Smooth muscle cell (in vitro differentiated cells): ENCODE data around the gene RAB3GAP1. TPM values are rescaled to one million over a fixed set of nuclear protein-coding genes. Genes with fewer than 3 reads are reported as not detected.

Source experiments
- DNase-seq: peaks from one replicate; lab custom pipeline; 2025; ENCODE audit not compliant: unreplicated experiment; lab: John Stamatoyannopoulos, UW
- H2AFZ ChIP-seq: fragments of 200-600 bp; sonication (generic); 2 replicates; pipeline ENCODE4 v1.6.0; 2016; ENCODE audit warnings: antibody characterized with exemption, low read depth, mild to moderate bottlenecking
- H3F3A ChIP-seq: fragments of 200-600 bp; sonication (generic); 2 replicates; pipeline ENCODE4 v1.6.0; 2017; ENCODE audit warnings: antibody characterized with exemption, low read depth
- H3K27ac ChIP-seq: fragments of 200-600 bp; sonication (generic); 2 replicates; pipeline ENCODE4 v1.5.1; 2016; ENCODE audit warnings: low read depth, mild to moderate bottlenecking
- H3K27me3 ChIP-seq: fragments of 200-600 bp; sonication (generic); 2 replicates; pipeline ENCODE4 v1.6.1; 2016; ENCODE audit warnings: low read depth, mild to moderate bottlenecking
- H3K36me3 ChIP-seq: fragments of 200-600 bp; sonication (generic); 2 replicates; pipeline ENCODE4 v1.5.1; 2016; ENCODE audit warnings: low read depth
- H3K4me1 ChIP-seq: fragments of 200-600 bp; sonication (generic); 2 replicates; pipeline ENCODE4 v1.5.1; 2016; ENCODE audit warnings: low read depth
- H3K4me2 ChIP-seq: fragments of 200-600 bp; sonication (generic); 2 replicates; pipeline ENCODE4 v1.6.0; 2016; ENCODE audit warnings: mild to moderate bottlenecking
- H3K4me3 ChIP-seq: fragments of 200-600 bp; sonication (generic); 2 replicates; pipeline ENCODE4 v1.5.1; 2016; ENCODE audit warnings: mild to moderate bottlenecking
- H3K79me2 ChIP-seq: fragments of 200-600 bp; sonication (generic); 2 replicates; pipeline ENCODE4 v1.6.0; 2016; ENCODE audit warnings: low read depth, mild to moderate bottlenecking
- H3K9ac ChIP-seq: fragments of 200-600 bp; sonication (generic); 2 replicates; pipeline ENCODE4 v1.6.0; 2016; ENCODE audit warnings: low read depth
- H3K9me3 ChIP-seq: fragments of 200-600 bp; sonication (generic); replicated peaks from 2 replicates; pipeline ENCODE4 v1.5.1; 2016; ENCODE audit warnings: low read depth
- H4K20me1 ChIP-seq: fragments of 200-600 bp; sonication (generic); 2 replicates; pipeline ENCODE4 v1.6.0; 2016; ENCODE audit warnings: low read depth
- CTCF ChIP-seq: fragments of 200-600 bp; sonication (generic); IDR thresholded peaks from 2 replicates; pipeline ENCODE4 v1.5.1; 2017; ENCODE audit warnings: borderline replicate concordance, mild to moderate bottlenecking, antibody characterized with exemption; ENCODE audit not compliant: insufficient read depth, poor library complexity, severe bottlenecking
- WGBS: methylation state at CpG from one replicate; pipeline ENCODE4 v1.1.7; 2016; ENCODE audit warnings: low lambda C conversion rate; 5-methylcytosine and 5-hydroxymethylcytosine counted together
- polyA plus RNA-seq: library from polyadenylated mRNA; unstranded; fragments of >200 nt; fragmentation: Nextera tagmentation; extraction: Ambion mirVana; gene quantifications from 2 replicates; pipeline ENCODE4 v1.2.1, GENCODE V29; 2016
- total RNA-seq: library from RNA; depleted of rRNA; stranded (reverse); fragments of >200 nt; gene quantifications from 2 replicates; pipeline ENCODE4 v1.2.3, GENCODE V29; 2014

The RAB3GAP1 gene
- total and polyA plus RNA-seq, 2 experiments from 2014 or later, result 14.6 to 39.8 TPM

- 55% methylated on average over 2 of the region's 2 CpGs for WGBS
- H3K4me1 ChIP-seq, result peaks cover 6% of the 10 kb centered on the region
- H3K9me3 ChIP-seq, result no peaks in the 10 kb centered on the region
- H3K4me3 ChIP-seq, result no peak overlapping the region
- DNase-seq, result no peak
- H2AFZ ChIP-seq, result no peak overlapping the region
- no peak overlapping the region for H3K27ac ChIP-seq
- H3K9ac ChIP-seq, result no peak overlapping the region
- no peaks in the 10 kb centered on the region for H4K20me1 ChIP-seq
- no peaks in the 10 kb centered on the region for H3K36me3 ChIP-seq
- H3K79me2 ChIP-seq, result no peaks in the 10 kb centered on the region
- peak; percentile 29 for TF ChIP-seq CTCF
- no peak overlapping the region for H3K4me2 ChIP-seq
- peaks cover 4% of the 10 kb centered on the region for H3K27me3 ChIP-seq
- no peaks in the 10 kb centered on the region for H3F3A ChIP-seq
Measured at GRCh38 chr2:135043345-135043744, 8.7 kb upstream of the RAB3GAP1 start.

GRCh38 chr2:135047300-135047699, 4.8 kb upstream of the RAB3GAP1 start, which contains the start of gene MAP3K19:
MAP3K19 (minus strand) TSS chr2:135047447; CDS start chr2:135024647, 22,800 bp downstream.
- no peak within 1 kb of the TSS for H3K9ac ChIP-seq
- no peak within 1 kb of the TSS for H2AFZ ChIP-seq
- H3K27ac ChIP-seq, result no peak within 1 kb of the TSS
- no peaks in the 10 kb centered on the region for H3K27me3 ChIP-seq
- H3K4me2 ChIP-seq, result no peak within 1 kb of the TSS
- no peaks in the 10 kb centered on the region for H3F3A ChIP-seq
- H4K20me1 ChIP-seq, result no peaks in the 10 kb centered on the region
- no peak within 1 kb of the TSS for H3K4me3 ChIP-seq
- no peaks in the 10 kb centered on the region for H3K9me3 ChIP-seq
- no peak for TF ChIP-seq CTCF
- no peaks in the 10 kb centered on the region for H3K36me3 ChIP-seq
- H3K4me1 ChIP-seq, result peaks cover 9% of the 10 kb centered on the region
- no peaks in the 10 kb centered on the region for H3K79me2 ChIP-seq
- no peak for DNase-seq

GRCh38 chr2:135048122-135048521, 4.0 kb upstream of the RAB3GAP1 start:
- DNase-seq, result no peak
- no peaks in the 10 kb centered on the region for H3K9me3 ChIP-seq
- WGBS, result 72% methylated on average over 6 of the region's 6 CpGs
- no peak overlapping the region for H3K4me3 ChIP-seq
- H3K27me3 ChIP-seq, result no peaks in the 10 kb centered on the region
- H3K27ac ChIP-seq, result no peak overlapping the region
- peaks cover 6% of the 10 kb centered on the region for H3K79me2 ChIP-seq
- no peaks in the 10 kb centered on the region for H4K20me1 ChIP-seq
- no peak for TF ChIP-seq CTCF
- H3K4me1 ChIP-seq, result peaks cover 10% of the 10 kb centered on the region
- H3K9ac ChIP-seq, result no peak overlapping the region
- no peak overlapping the region for H3K4me2 ChIP-seq
- no peak overlapping the region for H2AFZ ChIP-seq
- H3K36me3 ChIP-seq, result no peaks in the 10 kb centered on the region
- no peaks in the 10 kb centered on the region for H3F3A ChIP-seq

GRCh38 chr2:135050132-135050531, 2.0 kb upstream of the RAB3GAP1 start:
- Histone ChIP-seq H3K79me2 (peaks cover 22% of the 10 kb centered on the region), H2AFZ (peak overlapping the region; percentile 33), H4K20me1 (peaks cover 13% of the 10 kb centered on the region), H3K4me3 (no peak overlapping the region), H3K9ac (no peak overlapping the region), H3F3A (no peaks in the 10 kb centered on the region), H3K4me1 (peaks cover 22% of the 10 kb centered on the region), H3K27ac (no peak overlapping the region), H3K36me3 (no peaks in the 10 kb centered on the region), H3K9me3 (no peaks in the 10 kb centered on the region), H3K27me3 (no peaks in the 10 kb centered on the region), H3K4me2 (no peak overlapping the region)
- no peak for TF ChIP-seq CTCF
- 86% methylated on average over 3 of the region's 3 CpGs for WGBS
- DNase-seq, result no peak
